TTC549 (cell line): ENCODE measurements around the gene PTGIS.

Experiments used
- FAIRE-seq: peaks from 2 replicates; lab custom pipeline; 2012; peaks lifted over from hg19 to GRCh38; lab: Jason Lieb, UNC

PTGIS gene

GRCh38 chr20:49595811-49596561 lies 28.0 kb upstream of the PTGIS start:
- FAIRE-seq = no peak

DNA sequence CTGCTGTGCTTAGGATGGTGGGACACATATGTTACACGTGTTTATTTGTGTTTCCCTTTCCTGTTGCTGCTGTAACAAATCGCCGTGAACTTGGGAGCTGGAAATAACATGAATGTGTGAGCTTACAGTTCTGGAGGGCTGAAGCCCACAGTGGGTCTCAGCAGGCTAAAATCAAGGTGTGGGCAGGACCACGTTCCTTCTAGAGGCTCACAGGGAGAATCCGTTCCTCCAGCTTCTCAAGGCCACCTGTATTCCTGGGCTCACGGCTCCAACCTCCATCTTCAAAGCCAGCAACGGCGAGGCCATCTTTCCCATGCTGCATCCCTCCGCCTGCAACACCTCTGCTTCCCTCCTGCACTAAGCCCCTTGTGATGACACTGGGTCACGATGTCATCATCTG lies 27.4 kb upstream of the PTGIS start:
- no peak for FAIRE-seq

DNA sequence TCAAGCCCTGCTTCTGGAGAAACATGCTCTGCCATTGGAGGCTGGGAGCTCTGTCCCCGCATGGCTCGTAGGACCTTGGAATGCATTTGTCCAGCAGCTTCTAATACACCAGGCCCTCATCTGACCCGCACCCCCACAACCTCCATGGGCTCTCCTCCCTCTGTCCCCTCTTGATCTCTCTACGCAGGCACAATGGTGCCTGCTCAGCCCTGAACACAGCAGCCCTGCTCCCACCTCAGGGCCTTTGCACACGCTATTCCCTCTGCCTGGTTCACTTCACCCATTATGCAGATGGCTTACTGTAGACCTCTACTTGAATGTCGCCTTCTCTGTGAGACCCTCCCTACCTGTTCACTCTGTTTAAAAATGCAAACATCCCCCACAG lies 27.0 kb upstream of the PTGIS start:
- no peak for FAIRE-seq

DNA sequence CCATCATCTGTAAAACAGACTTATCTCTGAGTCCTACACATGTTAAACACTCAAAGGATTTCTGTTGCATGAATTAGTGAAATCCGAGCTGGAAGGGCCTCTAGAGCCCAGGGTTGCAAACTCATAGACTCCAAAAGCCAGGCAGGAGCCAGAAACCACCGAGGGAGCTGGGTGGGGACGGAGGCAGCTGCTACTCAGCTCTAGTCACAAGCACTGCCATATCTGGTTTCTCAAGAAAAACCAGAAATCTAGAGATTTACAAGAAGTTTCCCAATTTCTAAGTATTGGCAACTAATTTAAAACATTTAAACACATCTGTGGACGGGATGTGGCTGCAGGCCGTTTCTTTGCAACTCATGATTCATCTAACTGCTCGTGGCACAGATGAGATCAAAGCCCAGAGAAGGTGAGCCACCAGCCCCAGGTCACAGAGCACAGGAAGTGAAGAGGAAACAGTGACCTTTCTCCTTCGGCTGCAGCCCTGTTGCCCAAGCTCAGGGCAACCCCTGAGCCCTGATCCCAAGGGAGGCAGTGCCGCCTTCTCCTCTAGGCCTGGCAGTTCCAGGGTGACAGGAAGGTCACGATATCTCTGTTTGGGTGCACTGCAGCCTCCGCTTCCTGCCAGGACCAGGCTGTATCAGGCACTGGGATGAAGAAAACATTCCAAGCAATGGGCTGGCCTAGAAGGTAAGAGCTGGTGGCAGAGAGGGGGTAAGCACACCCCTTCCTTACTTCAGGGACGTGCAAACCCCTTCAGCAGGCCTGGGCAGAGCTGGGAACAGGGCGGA lies 26.4 kb upstream of the PTGIS start:
- FAIRE-seq = no peak

DNA sequence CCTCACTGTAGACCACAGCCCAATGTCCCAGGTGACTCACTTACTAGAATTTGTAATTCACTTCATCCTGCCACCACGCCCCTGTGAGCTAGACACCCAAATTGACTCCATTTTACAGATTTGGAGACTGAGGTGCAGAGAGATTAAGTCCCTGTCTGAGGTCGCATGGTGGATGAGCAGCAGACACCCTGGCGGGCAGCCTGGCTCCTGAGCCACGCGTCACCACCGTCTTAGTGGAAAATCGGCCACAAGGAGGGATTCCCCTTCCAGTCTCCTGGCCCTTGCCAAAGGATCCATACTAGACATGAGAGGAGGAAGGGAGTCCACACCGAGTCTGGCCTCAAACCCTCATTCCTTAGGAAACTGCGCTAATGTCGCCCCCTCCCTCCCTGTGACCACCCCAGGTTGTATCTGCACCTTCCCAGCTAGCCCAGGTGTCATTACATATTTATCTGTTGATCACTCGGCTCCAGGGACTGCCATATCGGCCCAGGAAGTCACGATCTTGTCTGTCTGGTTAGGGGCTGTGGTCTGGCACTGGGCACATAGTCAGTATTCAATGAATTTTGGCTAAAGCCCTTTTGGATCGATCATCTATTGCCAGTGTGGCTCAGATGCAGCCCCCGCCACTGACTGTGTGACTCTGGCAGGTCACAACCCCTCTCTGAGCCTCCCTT lies 25.7 kb upstream of the PTGIS start:
- no peak for FAIRE-seq

- FAIRE-seq = no peak
Observed at GRCh38 chr20:49592120-49592519, 24.2 kb upstream of the PTGIS start.

DNA sequence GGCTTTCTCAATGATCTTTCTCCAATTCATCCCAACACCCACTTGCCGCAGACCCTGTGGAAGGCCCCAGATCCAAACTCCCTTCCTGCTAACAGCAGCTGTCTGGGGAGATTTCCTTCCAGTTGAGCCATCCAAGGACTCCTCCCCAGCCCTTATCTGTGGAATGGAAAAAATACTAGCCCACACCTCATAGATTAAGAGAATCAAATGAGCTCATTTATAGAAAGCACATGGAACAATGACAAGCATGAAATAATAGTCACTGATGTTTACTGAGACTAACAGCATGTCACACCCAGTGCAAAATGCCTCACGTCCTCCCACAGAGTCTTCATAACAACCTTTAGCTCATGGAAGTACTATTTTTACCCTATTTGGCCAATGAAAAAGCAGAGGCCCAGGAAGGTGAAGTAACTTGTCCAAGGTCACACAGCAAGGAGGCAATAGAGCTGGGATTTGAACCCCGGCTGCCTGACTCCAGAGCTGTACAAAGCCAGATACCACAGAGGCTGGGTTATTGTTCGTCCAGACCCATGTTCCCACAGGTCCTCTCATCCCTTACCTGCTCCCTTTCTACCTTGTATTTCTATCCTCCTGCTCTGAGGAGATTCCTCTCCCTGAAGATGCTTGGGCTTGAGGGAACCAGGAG lies 23.4 kb upstream of the PTGIS start:
- FAIRE-seq = no peak

GRCh38 chr20:49590163-49591017 lies 22.5 kb upstream of the PTGIS start:
- FAIRE-seq = no peak

DNA sequence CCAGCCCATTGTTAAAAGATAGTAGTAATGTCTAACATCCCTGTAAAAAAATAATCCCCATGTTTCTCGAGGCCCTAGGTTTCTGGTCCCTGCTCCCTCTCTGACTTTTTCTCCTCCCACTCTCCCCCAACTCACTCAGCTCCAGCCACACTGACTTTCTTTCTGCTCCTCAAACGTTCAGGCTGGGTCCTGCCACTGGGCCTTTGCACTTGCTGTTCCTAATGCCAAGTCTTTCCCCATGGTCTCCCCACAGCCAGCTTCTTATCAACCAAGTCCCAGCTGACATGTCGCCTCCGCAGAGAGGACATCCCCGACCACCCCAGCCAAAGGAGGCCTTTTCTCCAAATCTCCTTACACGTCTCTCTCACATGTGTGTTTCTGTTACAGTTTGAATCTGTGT lies 21.8 kb upstream of the PTGIS start:
- FAIRE-seq = no peak

GRCh38 chr20:49587111-49587570 lies 19.2 kb upstream of the PTGIS start:
- no peak for FAIRE-seq

DNA sequence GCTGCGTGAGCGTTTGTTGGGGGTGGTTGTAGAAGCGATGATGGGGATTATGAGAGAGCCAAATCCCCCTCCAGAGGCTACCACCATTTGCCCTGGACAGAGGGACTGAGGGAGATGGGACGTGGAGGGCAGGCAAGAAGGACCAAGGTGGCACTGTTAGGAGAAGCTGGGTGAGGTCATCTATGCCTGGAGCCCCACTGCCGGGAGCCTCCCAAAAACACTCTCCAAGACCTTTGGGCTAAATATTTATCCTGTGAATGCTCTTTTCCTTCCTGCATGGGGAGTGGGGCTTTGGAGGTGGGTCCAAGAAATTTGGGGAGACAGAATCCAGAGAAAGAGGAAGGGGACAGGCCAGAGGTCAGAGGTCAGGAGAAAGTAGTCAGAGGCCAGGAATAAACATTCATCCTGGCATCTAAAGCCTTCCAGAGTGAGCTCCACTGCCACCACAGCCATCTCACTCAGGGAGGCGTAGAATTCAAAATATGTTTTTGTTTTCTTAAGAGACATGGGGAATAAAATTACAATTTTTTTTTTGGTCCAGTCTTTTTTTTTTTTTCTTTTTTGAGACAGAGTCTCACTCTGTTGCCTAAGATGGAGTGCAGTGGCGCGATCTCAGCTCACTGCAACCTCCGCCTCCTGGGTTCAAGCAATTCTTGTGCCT lies 17.8 kb upstream of the PTGIS start:
- FAIRE-seq = no peak

DNA sequence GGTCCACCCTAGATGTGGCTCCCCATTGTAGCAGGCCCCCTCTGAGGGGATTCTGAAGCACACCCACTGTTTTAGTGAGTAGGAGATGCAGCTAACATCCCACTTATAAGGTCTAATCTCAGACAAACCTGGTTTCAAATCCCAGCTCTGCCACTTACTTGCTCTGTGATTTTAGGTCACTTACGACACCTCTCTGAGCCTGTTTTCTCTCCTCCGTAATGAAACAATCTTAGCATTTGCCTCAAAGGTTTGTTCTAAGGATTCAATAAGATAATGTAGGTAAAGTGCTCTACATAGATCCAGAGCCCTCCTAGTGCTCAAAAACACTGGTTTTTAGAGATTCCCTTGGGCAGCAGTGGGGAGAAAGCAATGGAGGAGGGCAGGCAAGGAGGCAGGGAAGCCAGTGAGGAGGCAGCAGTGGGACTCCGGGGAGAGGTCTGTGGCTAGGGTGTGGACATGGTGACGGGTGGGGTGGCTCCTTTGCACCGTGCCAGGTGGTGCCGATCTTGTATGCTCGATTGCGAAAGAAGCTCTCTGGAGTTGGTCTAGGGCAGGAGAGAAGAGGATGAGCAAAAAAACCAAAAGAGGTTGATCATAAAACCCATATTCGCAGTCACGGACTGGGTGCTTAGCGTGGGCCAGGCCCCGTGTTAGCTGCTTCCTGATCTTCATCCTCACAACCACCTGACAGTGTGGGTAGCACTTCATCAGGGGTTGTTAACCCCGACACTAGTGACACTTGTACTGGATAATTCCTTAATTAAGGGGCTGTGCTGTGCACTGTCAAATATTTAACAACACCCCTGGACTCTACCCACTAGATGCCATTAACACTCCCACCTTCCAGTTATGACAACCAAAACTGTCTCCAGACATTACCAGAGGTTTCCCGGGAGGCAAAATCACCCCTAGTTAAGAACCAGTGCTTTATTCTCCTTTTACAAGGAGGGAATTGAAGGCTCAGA lies 16.8 kb upstream of the PTGIS start:
- no peak for FAIRE-seq

GRCh38 chr20:49583669-49584417 lies 15.9 kb upstream of the PTGIS start:
- no peak for FAIRE-seq

DNA sequence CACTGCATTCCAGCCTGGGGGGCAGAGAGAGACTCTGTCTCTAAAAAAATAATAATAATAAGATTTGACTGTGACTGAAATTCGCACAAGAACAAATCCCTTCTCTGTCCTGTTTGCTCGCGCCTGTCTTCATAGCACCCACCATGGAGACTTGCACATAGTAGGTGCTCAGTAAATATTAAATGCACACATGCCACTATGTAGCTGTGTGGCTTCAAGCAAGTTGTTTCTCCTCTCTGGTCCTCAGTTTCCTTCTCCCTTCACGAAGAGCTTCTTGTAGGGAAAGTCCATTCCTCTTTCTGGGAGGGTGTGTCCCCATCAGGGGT lies 15.4 kb upstream of the PTGIS start:
- no peak for FAIRE-seq

DNA sequence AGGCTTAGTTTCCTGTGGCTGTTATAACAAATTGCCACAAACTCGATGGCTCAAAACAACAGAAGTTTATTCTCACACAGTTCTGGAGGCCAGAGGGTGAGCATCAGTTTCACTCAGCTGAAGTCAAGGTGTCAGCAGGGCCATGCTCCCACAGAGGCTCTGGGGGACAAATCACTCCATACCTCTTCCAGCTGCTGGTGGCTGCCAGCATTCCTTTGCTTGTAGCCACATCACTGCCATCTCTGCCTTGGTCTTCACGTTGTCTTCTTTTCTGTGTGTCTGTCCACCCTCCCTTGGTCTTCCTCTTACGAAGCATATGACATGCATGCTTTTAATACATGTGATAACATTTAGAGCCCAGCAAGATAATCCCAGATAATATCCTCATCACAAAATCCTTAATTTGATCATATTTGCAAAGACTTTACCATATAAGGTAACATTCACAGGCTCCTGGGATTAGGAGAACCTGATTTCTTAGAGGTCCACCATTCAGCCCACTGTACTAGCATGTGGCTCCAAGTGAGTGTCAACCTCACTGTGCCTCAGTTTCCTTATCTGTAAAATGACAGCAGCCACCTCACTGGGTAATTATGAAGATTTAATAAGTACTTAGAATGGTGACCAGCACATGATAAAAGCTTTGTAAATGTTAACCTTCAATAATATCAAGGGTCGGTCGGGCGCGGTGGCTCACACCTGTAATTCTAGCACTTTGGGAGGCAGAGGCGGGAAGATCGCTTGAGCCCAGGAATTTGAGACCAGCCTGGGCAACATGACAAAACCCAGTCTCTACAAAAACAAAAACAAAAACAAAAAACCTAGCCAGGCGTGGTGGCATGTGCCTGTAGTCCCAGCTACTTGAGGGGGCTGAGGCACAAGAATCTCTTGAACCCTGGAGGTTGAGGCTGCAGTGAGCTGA lies 14.7 kb upstream of the PTGIS start:
- FAIRE-seq = no peak

DNA sequence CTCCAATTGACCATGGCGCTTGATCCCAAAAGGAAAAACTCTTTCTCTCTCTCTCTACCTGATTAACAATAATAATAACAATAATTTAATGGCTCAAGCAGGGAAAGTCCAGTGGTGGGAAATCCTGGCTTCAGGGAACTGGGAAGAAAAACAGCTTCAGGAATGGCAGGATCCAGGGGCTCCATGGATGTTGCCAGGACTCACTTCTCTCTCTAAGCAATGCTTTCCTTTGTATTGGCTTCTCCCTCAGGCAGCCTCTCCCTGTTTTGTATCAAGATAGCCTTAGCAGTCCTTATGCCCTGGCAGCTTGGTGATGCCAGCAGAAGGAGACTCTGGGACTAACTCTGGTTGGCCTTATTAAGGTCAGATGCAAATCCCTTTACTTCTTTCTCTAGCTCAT lies 13.5 kb upstream of the PTGIS start:
- FAIRE-seq = no peak

DNA sequence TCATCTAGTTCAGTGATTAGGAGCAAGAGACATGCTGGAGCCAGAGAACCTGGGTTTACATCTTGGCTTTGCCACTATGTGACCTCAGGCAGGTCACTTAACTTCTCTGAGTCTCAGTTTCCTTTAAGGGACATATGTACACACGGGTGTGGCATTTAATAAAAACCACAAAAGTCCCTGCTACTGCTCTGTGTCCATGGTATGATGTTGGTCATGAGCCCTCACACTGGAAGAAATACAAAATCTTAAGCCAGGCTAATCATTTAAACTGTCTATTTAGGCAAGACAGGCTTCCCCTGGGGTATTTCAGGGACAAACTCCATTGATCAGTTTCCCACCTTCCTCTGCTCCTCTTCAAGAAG lies 12.9 kb upstream of the PTGIS start:
- no peak for FAIRE-seq
